ENCODE results near the gene BAHCC1. TPM values are rescaled to one million over a fixed set of nuclear protein-coding genes. Genes with fewer than 3 reads are reported as not detected.

Gene BAHCC1
- total RNA-seq, 1 donor from 2014 or later, result 23.7 TPM

- DNase-seq (ENCODE audit: low spot score), result no peak
These were observed 3.0 kb downstream of the BAHCC1 start for GRCh38 chr17:81398176-81398831.

GRCh38 chr17:81398832-81399411 is 3.7 kb downstream of the BAHCC1 start:
- no peak for DNase-seq (ENCODE audit: low spot score)

GRCh38 chr17:81399481-81400153 is 4.4 kb downstream of the BAHCC1 start:
- no peak for DNase-seq (ENCODE audit: low spot score)

GRCh38 chr17:81400154-81400977 is 5.1 kb downstream of the BAHCC1 start:
- DNase-seq (ENCODE audit: low spot score), result no peak

GRCh38 chr17:81400996-81401722 is 5.9 kb downstream of the BAHCC1 start:
- DNase-seq (ENCODE audit: low spot score), result no peak

- DNase-seq (ENCODE audit: low spot score), result no peak
These were observed 6.7 kb downstream of the BAHCC1 start for GRCh38 chr17:81401723-81402529.

- DNase-seq (ENCODE audit: low spot score), result no peak
These were observed 7.3 kb downstream of the BAHCC1 start for GRCh38 chr17:81402530-81402941.

GRCh38 chr17:81402981-81403467 is 7.8 kb downstream of the BAHCC1 start:
- DNase-seq (ENCODE audit: low spot score), result no peak

- DNase-seq (ENCODE audit: low spot score), result no peak
These were observed 8.6 kb downstream of the BAHCC1 start for GRCh38 chr17:81403671-81404534.

- no peak for DNase-seq (ENCODE audit: low spot score)
These were observed 9.4 kb downstream of the BAHCC1 start for GRCh38 chr17:81404558-81405165.

- DNase-seq (ENCODE audit: low spot score), result no peak
These were observed 10.2 kb downstream of the BAHCC1 start for GRCh38 chr17:81405411-81405872.

- DNase-seq (ENCODE audit: low spot score), result no peak
These were observed 11.1 kb downstream of the BAHCC1 start for GRCh38 chr17:81406117-81406953.

GRCh38 chr17:81408049-81408448 is 12.8 kb downstream of the BAHCC1 start:
- DNase-seq (ENCODE audit: low spot score), result no peak

- DNase-seq (ENCODE audit: low spot score), result no peak
These were observed 14.1 kb downstream of the BAHCC1 start for GRCh38 chr17:81409190-81409935.

GRCh38 chr17:81410852-81411251 is 15.6 kb downstream of the BAHCC1 start:
- DNase-seq (ENCODE audit: low spot score), result no peak

GRCh38 chr17:81411305-81411704 is 16.0 kb downstream of the BAHCC1 start:
- no peak for DNase-seq (ENCODE audit: low spot score)

- no peak for DNase-seq (ENCODE audit: low spot score)
These were observed 17.3 kb downstream of the BAHCC1 start for GRCh38 chr17:81412490-81413093.

Data from ureter (tissue), 1 donor.